Tibial artery (tissue), 4 donors: Measurements from ENCODE around the gene PERCC1.
"Not testable (repeated sequence)": the region's sequence is repeated elsewhere in the genome, so short reads cannot be mapped to it uniquely, and the experiment has no call there.

Experiments used
- DNase-seq, 2 donors: peaks; one replicate each; pipeline ENCODE4 v3.0.0-alpha.2; 2019
- H3K27ac ChIP-seq, 2 donors: fragments of 200-600 bp; sonication (generic) in 1 of 2; 1 replicate in 1 of 2; 2 replicates in 1 of 2; pipeline ENCODE4 v1.5.1; 2018 to 2019; ENCODE audit warnings: mild to moderate bottlenecking in 1 of 2
- H3K27me3 ChIP-seq, 2 donors: fragments of 200-600 bp; sonication (generic) in 1 of 2; one replicate each; pipeline versions ENCODE4 v1.5.1 to v1.6.0; 2016 to 2019
- H3K36me3 ChIP-seq, 3 donors: fragments of 200-600 bp; sonication (generic) in 2 of 3; one replicate each; pipeline ENCODE4 v1.5.1; 2016 to 2019; ENCODE audit warnings: mild to moderate bottlenecking in 2 of 3
- H3K4me1 ChIP-seq, 4 donors: fragments of 200-600 bp; sonication (generic) in 2 of 4; 1 replicate in 3 of 4; 2 replicates in 1 of 4; pipeline ENCODE4 v1.5.1; 2016 to 2019
- H3K4me3 ChIP-seq, 2 donors: fragments of 200-600 bp; sonication (generic) in 1 of 2; 1 replicate in 1 of 2; 2 replicates in 1 of 2; pipeline ENCODE4 v1.5.1; 2018 to 2019; ENCODE audit warnings: mild to moderate bottlenecking in 2 of 2
- H3K9me3 ChIP-seq, 3 donors: fragments of 200-600 bp; sonication (generic) in 1 of 3; one replicate each; pipeline ENCODE4 v1.5.1; 2016 to 2019
- intact Hi-C: fragments of 100-400 bp; cut with DNase I; formaldehyde crosslinking; loops from one replicate; pipeline ENCODE4 v1.15.0; 2023; ENCODE audit warnings: low total_unique reads
- TF ChIP-seq, protein P1 (sequence below), 2 experiments: fragments of 200-600 bp in 1 of 2; fragments of 450-650 bp in 1 of 2; IDR thresholded peaks; one replicate each; pipeline ENCODE4 v1.5.1; 2017 to 2019; ENCODE audit warnings: antibody characterized with exemption in 2 of 2, mild to moderate bottlenecking in 1 of 2, moderate library complexity in 1 of 2

The PERCC1 gene

DNA sequence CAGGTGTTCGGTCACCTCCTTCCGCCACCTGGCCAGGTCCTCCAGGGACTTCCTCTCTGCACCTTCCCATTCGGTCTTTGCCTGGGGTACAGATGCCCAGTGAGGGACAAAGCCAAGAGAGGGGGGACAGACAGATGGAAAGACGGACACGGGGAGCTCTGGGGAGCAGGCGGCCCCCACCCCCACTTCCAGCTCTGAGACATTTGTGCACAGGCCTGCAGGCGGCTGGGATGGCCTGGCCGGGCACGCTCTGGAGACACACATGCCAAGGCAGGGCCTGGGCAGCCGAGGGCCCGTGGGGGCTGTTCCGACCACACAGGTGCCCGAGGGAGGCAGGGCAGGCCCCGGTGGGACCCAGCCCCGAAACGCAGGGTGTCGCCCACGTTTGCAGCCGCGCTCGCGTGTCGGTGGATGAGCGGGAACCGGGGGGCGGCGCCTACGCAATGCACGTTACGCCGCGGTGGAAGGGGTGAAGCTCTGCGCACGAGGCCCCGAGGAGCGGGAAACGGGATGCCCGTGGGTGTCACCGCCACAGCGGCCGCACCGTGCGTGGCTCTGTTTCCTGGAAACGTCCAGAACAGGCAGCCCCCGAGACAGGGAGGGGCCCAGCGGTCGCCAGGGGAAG, 6.0 kb downstream of the PERCC1 start:
- Histone ChIP-seq H3K4me3 (no peak overlapping the region), H3K36me3 (peaks cover 0 to 26% (median 0%) of the 10 kb centered on the region in 3 donors), H3K27ac (no peak overlapping the region), H3K9me3 (no peaks in the 10 kb centered on the region), H3K4me1 (no peaks in the 10 kb centered on the region), H3K27me3 (peaks cover 0 to 32% of the 10 kb centered on the region in 2 donors)
- intact Hi-C loops: no loop called here
- TF ChIP-seq, protein P1, sequence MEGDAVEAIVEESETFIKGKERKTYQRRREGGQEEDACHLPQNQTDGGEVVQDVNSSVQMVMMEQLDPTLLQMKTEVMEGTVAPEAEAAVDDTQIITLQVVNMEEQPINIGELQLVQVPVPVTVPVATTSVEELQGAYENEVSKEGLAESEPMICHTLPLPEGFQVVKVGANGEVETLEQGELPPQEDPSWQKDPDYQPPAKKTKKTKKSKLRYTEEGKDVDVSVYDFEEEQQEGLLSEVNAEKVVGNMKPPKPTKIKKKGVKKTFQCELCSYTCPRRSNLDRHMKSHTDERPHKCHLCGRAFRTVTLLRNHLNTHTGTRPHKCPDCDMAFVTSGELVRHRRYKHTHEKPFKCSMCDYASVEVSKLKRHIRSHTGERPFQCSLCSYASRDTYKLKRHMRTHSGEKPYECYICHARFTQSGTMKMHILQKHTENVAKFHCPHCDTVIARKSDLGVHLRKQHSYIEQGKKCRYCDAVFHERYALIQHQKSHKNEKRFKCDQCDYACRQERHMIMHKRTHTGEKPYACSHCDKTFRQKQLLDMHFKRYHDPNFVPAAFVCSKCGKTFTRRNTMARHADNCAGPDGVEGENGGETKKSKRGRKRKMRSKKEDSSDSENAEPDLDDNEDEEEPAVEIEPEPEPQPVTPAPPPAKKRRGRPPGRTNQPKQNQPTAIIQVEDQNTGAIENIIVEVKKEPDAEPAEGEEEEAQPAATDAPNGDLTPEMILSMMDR (IDR thresholded peaks at IDR 0.05): no peak
- no peak for DNase-seq

DNA sequence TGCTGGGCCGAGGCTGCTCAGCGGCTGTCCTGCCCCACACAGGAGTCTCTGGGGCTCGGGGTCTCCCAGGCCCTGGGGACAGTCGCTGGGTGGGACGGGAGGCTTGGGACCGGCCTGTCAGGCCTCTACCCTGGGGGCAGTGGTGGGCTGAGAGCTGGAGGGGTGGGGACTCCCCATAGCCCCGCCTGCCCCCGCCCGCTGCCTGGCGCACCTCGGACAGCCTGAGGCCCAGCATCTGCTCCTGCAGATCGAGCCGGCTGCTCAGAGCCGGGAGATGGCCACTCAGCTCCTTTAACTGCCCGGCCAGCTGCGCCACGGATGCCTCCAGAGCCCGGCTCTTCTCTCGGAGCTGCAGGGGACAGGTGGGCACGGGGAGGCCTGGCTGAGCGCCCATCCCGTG, 6.7 kb downstream of the PERCC1 start:
- intact Hi-C loops: no loop called here
- Histone ChIP-seq H3K4me3 (no peak overlapping the region), H3K27me3 (peaks cover 0 to 25% of the 10 kb centered on the region in 2 donors), H3K36me3 (peaks cover 0 to 26% (median 0%) of the 10 kb centered on the region in 3 donors), H3K4me1 (no peaks in the 10 kb centered on the region), H3K9me3 (no peaks in the 10 kb centered on the region), H3K27ac (no peak overlapping the region)
- no peak for DNase-seq
- TF ChIP-seq, protein P1 (IDR thresholded peaks at IDR 0.05): no peak

- no peaks in the 10 kb centered on the region for H3K4me1 ChIP-seq
- peaks cover 0 to 17% of the 10 kb centered on the region in 2 donors for H3K27me3 ChIP-seq
- H3K9me3 ChIP-seq: no peaks in the 10 kb centered on the region
- H3K36me3 ChIP-seq: peaks cover 0 to 26% (median 0%) of the 10 kb centered on the region in 3 donors
- no peak for DNase-seq
- H3K27ac ChIP-seq: no peak overlapping the region
- no peak overlapping the region for H3K4me3 ChIP-seq
- intact Hi-C loops: no loop called here
- TF ChIP-seq, protein P1 (IDR thresholded peaks at IDR 0.05): no peak
Measured at GRCh38 chr16:1438229-1439057, 7.6 kb downstream of the PERCC1 start.

DNA sequence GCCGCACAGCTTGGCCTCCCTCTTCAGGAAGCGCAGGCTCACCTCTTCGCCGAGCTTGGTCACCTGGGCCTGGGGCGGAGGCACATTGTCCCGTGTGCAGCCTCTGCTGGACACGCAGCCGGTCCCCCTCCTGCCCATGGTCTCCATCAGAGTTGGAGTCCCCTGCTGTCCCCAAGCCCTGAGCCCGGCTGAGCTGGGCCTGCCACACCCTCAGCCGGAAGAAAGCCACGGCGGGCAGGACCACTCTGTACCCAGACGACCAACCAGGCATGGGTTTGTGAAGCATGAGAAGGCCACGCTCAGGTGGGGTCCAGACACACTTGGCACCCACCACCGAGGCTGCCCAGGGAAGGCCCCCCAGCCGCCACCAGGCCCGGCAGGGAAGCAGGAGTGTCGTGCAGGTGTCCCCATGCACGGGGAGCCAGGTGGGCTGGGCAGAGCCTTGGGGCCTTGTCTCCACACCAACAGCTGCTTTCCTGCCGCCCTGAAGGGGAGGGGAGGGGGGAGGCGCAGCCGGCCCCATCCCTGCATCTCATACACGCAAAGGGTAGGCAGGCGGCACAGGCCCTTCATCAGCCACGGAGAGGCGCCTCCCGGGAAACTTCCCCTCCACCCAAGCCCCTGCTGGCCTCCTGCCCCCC, 8.3 kb downstream of the PERCC1 start:
- no peak for DNase-seq
- Histone ChIP-seq H3K27me3 (peaks cover 0 to 10% of the 10 kb centered on the region in 2 donors), H3K27ac (no peak overlapping the region), H3K36me3 (peaks cover 0 to 26% (median 0%) of the 10 kb centered on the region in 3 donors), H3K4me3 (no peak overlapping the region), H3K4me1 (no peaks in the 10 kb centered on the region), H3K9me3 (no peaks in the 10 kb centered on the region)
- TF ChIP-seq, protein P1 (IDR thresholded peaks at IDR 0.05): no peak
- intact Hi-C loops: no loop called here

DNA sequence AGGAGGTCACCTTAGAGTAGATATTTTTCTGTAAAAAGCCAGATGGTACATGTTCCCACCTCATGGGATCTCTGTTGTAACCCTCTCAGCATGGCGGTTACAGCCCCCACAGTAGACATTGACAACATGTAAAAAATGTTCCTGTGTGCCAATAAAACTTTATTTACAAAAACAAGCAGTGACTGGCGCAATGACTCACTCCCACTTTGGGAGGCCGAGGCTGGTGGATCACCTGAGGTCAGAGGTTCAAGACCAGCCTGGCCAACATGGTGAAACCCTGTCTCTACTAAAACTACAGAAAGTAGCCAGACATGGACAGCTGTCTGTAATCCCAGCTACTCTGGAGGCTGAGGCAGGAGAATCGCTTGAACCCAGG, 8.8 kb downstream of the PERCC1 start:
- DNase-seq, H3K4me1 ChIP-seq, H3K9me3 ChIP-seq, H3K4me3 ChIP-seq, intact Hi-C loops, H3K27me3 ChIP-seq, H3K27ac ChIP-seq: not testable (repeated sequence)
- H3K36me3 ChIP-seq: peaks cover 0 to 26% (median 0%) of the 10 kb centered on the region in 3 donors

- Histone ChIP-seq H3K36me3 (peaks cover 10 to 28% (median 11%) of the 10 kb centered on the region in 3 donors), H3K4me1 (no peaks in the 10 kb centered on the region), H3K27ac (no peak overlapping the region), H3K9me3 (no peaks in the 10 kb centered on the region), H3K27me3 (no peaks in the 10 kb centered on the region), H3K4me3 (no peak overlapping the region)
- intact Hi-C loops: no loop called here
- TF ChIP-seq, protein P1 (IDR thresholded peaks at IDR 0.05): no peak
- DNase-seq: no peak
Measured at GRCh38 chr16:1441391-1441829, 10.5 kb downstream of the PERCC1 start.
